OCI-LY3 (cell line): Measurements from ENCODE around the gene SYAP1.
"Not testable (repeated sequence)": the region's sequence is repeated elsewhere in the genome, so short reads cannot be mapped to it uniquely, and the experiment has no call there.

ENCODE experiments used
- H2AFZ ChIP-seq: fragments of 200-600, 300-600 bp; shearing (Covaris generic); 2 replicates; pipeline ENCODE4 v1.6.0; 2014; ENCODE audit warnings: antibody characterized with exemption, low read depth, low read length
- H3K27ac ChIP-seq: fragments of 200-600, 300-600 bp; sonication (generic); 2 replicates; pipeline ENCODE4 v1.5.1; 2014; ENCODE audit warnings: mild to moderate bottlenecking, low read length, moderate library complexity, mixed read lengths
- H3K27me3 ChIP-seq: fragments of 200-600, 300-600 bp; sonication (generic); 2 replicates; pipeline ENCODE4 v1.6.1; 2014; ENCODE audit warnings: low read depth, low read length, mixed read lengths
- H3K36me3 ChIP-seq: fragments of 200-600, 300-600 bp; sonication (generic); replicated peaks from 2 replicates; pipeline ENCODE3; 2014; ENCODE audit warnings: low read depth, low read length, mixed read lengths
- H3K4me1 ChIP-seq: fragments of 300-600, 200-600 bp; sonication (generic); 2 replicates; pipeline ENCODE4 v1.6.1; 2014; ENCODE audit warnings: low read length, mixed read lengths
- H3K4me2 ChIP-seq: fragments of 200-600, 300-600 bp; sonication (generic); 2 replicates; pipeline ENCODE4 v1.6.1; 2014; ENCODE audit warnings: low read length, mixed read lengths
- H3K4me3 ChIP-seq: fragments of 300-600, 200-600 bp; sonication (generic); 2 replicates; pipeline ENCODE4 v1.5.1; 2014; ENCODE audit warnings: antibody characterized with exemption, mild to moderate bottlenecking, low read length, moderate library complexity
- H3K79me2 ChIP-seq: fragments of 300-600, 200-600 bp; shearing (Covaris generic); 2 replicates; pipeline ENCODE4 v1.6.1; 2014; ENCODE audit warnings: mild to moderate bottlenecking, low read length, mixed read lengths
- H3K9ac ChIP-seq: fragments of 300-600, 200-600 bp; shearing (Covaris generic); 2 replicates; pipeline ENCODE4 v1.6.0; 2014; ENCODE audit warnings: mild to moderate bottlenecking, low read length, moderate library complexity
- H3K9me3 ChIP-seq: fragments of 200-600, 300-600 bp; shearing (Covaris generic); 2 replicates; pipeline ENCODE4 v1.6.1; 2014; ENCODE audit warnings: low read length, mixed read lengths; ENCODE audit not compliant: insufficient read depth
- H4K20me1 ChIP-seq: fragments of 200-600, 300-600 bp; sonication (generic); 2 replicates; pipeline ENCODE4 v1.6.1; 2016; ENCODE audit warnings: low read length, mixed read lengths; ENCODE audit not compliant: insufficient read depth
- CTCF ChIP-seq: fragments of 200-600, 300-600 bp; sonication (generic); IDR thresholded peaks from 2 replicates; pipeline ENCODE4 v1.5.1; 2014; ENCODE audit warnings: antibody characterized with exemption, low read length, low read depth
- EZH2phosphoT487 ChIP-seq: fragments of 200-600 bp; shearing (Covaris generic); IDR thresholded peaks from 2 replicates; pipeline ENCODE4 v1.6.1; 2018; ENCODE audit warnings: antibody characterized with exemption, mixed run types, low read depth

The SYAP1 gene

GRCh38 chrX:16711219-16711811, 8.1 kb upstream of the SYAP1 start:
- Histone ChIP-seq H3K79me2 (no peaks in the 10 kb centered on the region; the same call in 1 of the 2 replicates), H3K4me1 (peaks cover 7% of the 10 kb centered on the region; the same call in 1 of the 2 replicates), H3K27ac (peak overlapping the region; percentile 22), H3K9me3 (no peaks in the 10 kb centered on the region), H3K4me3 (peak overlapping the region; percentile 86), H3K27me3 (no peaks in the 10 kb centered on the region), H3K9ac (peak overlapping the region; percentile 76), H3K36me3 (no peaks in the 10 kb centered on the region), H2AFZ (peak overlapping the region; percentile 44; the same call in 1 of the 2 replicates), H3K4me2 (peak overlapping the region; percentile 59), H4K20me1 (no peaks in the 10 kb centered on the region)
- TF ChIP-seq CTCF (no peak), EZH2phosphoT487 (no peak)

- Histone ChIP-seq H3K4me3 (peak overlapping the region; percentile 86), H4K20me1 (no peaks in the 10 kb centered on the region), H3K27ac (peak overlapping the region; percentile 22), H3K27me3 (no peaks in the 10 kb centered on the region), H3K36me3 (no peaks in the 10 kb centered on the region), H3K79me2 (no peaks in the 10 kb centered on the region; the same call in 1 of the 2 replicates), H3K4me1 (peaks cover 7% of the 10 kb centered on the region; the same call in 1 of the 2 replicates), H2AFZ (peak overlapping the region; percentile 44), H3K9ac (peak overlapping the region; percentile 76), H3K4me2 (peak overlapping the region; percentile 59), H3K9me3 (no peaks in the 10 kb centered on the region)
- TF ChIP-seq EZH2phosphoT487 (no peak), CTCF (no peak)
These were observed 7.4 kb upstream of the SYAP1 start for GRCh38 chrX:16711893-16712547.

- Histone ChIP-seq H3K4me2 (peak within 1 kb of the TSS; percentile 59), H3K4me3 (peak within 1 kb of the TSS; percentile 86), H3K27ac (peak within 1 kb of the TSS; percentile 22), H3K9ac (peak within 1 kb of the TSS; percentile 76), H3K79me2 (no peaks in the 10 kb centered on the region; the same call in 1 of the 2 replicates), H4K20me1 (no peaks in the 10 kb centered on the region), H3K36me3 (no peaks in the 10 kb centered on the region), H2AFZ (peak within 1 kb of the TSS; percentile 44), H3K9me3 (no peaks in the 10 kb centered on the region), H3K27me3 (no peaks in the 10 kb centered on the region), H3K4me1 (peaks cover 7% of the 10 kb centered on the region; the same call in 1 of the 2 replicates)
- TF ChIP-seq CTCF, result no peak
- TF ChIP-seq EZH2phosphoT487, result no peak
These were observed 6.8 kb upstream of the SYAP1 start, which contains the start of gene CTPS2 for GRCh38 chrX:16712548-16713155. Gene CTPS2, minus strand, starts transcription at chrX:16712669. Its CDS starts 9,767 bp downstream, at chrX:16702902.

GRCh38 chrX:16714504-16714903, 4.9 kb upstream of the SYAP1 start:
- Histone ChIP-seq H3K79me2 (peaks cover under 1% of the 10 kb centered on the region; the same call in 1 of the 2 replicates), H3K4me3 (no peak overlapping the region), H3K4me2 (no peak overlapping the region), H3K9me3 (no peaks in the 10 kb centered on the region), H3K27me3 (no peaks in the 10 kb centered on the region), H3K27ac (no peak overlapping the region), H3K36me3 (no peaks in the 10 kb centered on the region), H4K20me1 (no peaks in the 10 kb centered on the region), H2AFZ (no peak overlapping the region), H3K4me1 (peaks cover 11% of the 10 kb centered on the region), H3K9ac (no peak overlapping the region)
- TF ChIP-seq CTCF (no peak), EZH2phosphoT487 (no peak)

GRCh38 chrX:16715638-16716037, 3.8 kb upstream of the SYAP1 start:
- H3K9ac ChIP-seq, H2AFZ ChIP-seq, H3K27me3 ChIP-seq, H3K9me3 ChIP-seq, H3K4me2 ChIP-seq, H3K27ac ChIP-seq, H3K36me3 ChIP-seq, H4K20me1 ChIP-seq, H3K4me3 ChIP-seq: not testable (repeated sequence)
- peaks cover 12% of the 10 kb centered on the region for H3K79me2 ChIP-seq
- peaks cover 13% of the 10 kb centered on the region for H3K4me1 ChIP-seq

- not testable (repeated sequence) for H3K4me3 ChIP-seq, H3K27ac ChIP-seq, H3K36me3 ChIP-seq, H2AFZ ChIP-seq, H3K27me3 ChIP-seq, H3K9me3 ChIP-seq, H4K20me1 ChIP-seq, H3K4me2 ChIP-seq, H3K4me1 ChIP-seq, H3K9ac ChIP-seq
- H3K79me2 ChIP-seq, result peaks cover 20% of the 10 kb centered on the region
These were observed 3.0 kb upstream of the SYAP1 start for GRCh38 chrX:16716451-16716850.
